GM12878 (cell line): ENCODE results near the gene HAVCR1.
"Not testable (repeated sequence)": the region's sequence is repeated elsewhere in the genome, so short reads cannot be mapped to it uniquely, and the experiment has no call there.

Source experiments
- EZH2 ChIP-seq: IDR thresholded peaks from 2 replicates; pipeline ENCODE4 v1.6.1; 2012; ENCODE audit warnings: low read depth, mild to moderate bottlenecking, control low read depth, inconsistent platforms, low read length, borderline replicate concordance; ENCODE audit not compliant: control insufficient read depth
- FOXM1 ChIP-seq: IDR thresholded peaks from 2 replicates; pipeline ENCODE4 v1.6.1; 2012; ENCODE audit warnings: low read depth, mild to moderate bottlenecking, inconsistent platforms, low read length, moderate library complexity
- JUNB ChIP-seq: IDR thresholded peaks from 2 replicates; pipeline ENCODE4 v1.6.1; 2016; ENCODE audit warnings: antibody characterized with exemption, mild to moderate bottlenecking
- PAX8 ChIP-seq: fragments of 450-650 bp; IDR thresholded peaks from 2 replicates; pipeline ENCODE4 v1.6.1; 2017; ENCODE audit warnings: mild to moderate bottlenecking, moderate library complexity
- PKNOX1 ChIP-seq: fragments of 450-650 bp; IDR thresholded peaks from 2 replicates; pipeline ENCODE4 v1.6.1; 2016; ENCODE audit warnings: mild to moderate bottlenecking
- SMC3 ChIP-seq: IDR thresholded peaks from 2 replicates; pipeline ENCODE4 v1.6.1; 2011; ENCODE audit warnings: low read length, improper control_type of control experiment, borderline replicate concordance
- SREBF2 ChIP-seq: IDR thresholded peaks from 2 replicates; pipeline ENCODE4 v1.6.1; 2012; ENCODE audit warnings: mild to moderate bottlenecking, low read length
- ZBTB33 ChIP-seq: fragments of 450-650 bp; IDR thresholded peaks from 2 replicates; pipeline ENCODE4 v1.6.1; 2017; ENCODE audit warnings: mild to moderate bottlenecking

GRCh38 chr5:157014143-157014542 lies 44.8 kb downstream of the HAVCR1 start:
- not testable (repeated sequence) for TF ChIP-seq PAX8, PKNOX1, SMC3, SREBF2, JUNB, FOXM1, EZH2, ZBTB33
